Peyer's patch (tissue), 4 donors: Measurements from ENCODE around the gene CLEC16A. TPM values are rescaled to one million over a fixed set of nuclear protein-coding genes. Genes with fewer than 3 reads are reported as not detected.

Experiments
- DNase-seq, 3 donors: peaks; one replicate each; pipeline ENCODE4 v3.0.0-alpha.2; 2017 to 2019
- H3K27ac ChIP-seq, 4 donors: fragments of 200-600 bp; sonication (generic); one replicate each; pipeline ENCODE4 v1.5.1; 2016 to 2019
- H3K27me3 ChIP-seq, 2 donors: fragments of 200-600 bp; sonication (generic); one replicate each; pipeline ENCODE4 v1.5.1; 2019
- H3K36me3 ChIP-seq, 3 donors: fragments of 200-600 bp; sonication (generic); one replicate each; pipeline ENCODE4 v1.5.1; 2016 to 2019
- H3K4me1 ChIP-seq, 4 donors: fragments of 200-600 bp; sonication (generic); one replicate each; pipeline ENCODE4 v1.5.1; 2016 to 2019
- H3K4me3 ChIP-seq, 4 donors: fragments of 200-600 bp; sonication (generic); 1 replicate in 3 of 4; 2 replicates in 1 of 4; pipeline ENCODE4 v1.5.1; 2016 to 2019; ENCODE audit warnings: mild to moderate bottlenecking in 1 of 4
- H3K9me3 ChIP-seq, 4 donors: fragments of 200-600 bp; sonication (generic); one replicate each; pipeline ENCODE4 v1.5.1; 2016 to 2019; ENCODE audit warnings: mild to moderate bottlenecking in 1 of 4
- CTCF ChIP-seq, 6 experiments: fragments of 450-650 bp in 4 of 6; fragments of 200-600 bp in 2 of 6; sonication (generic) in 1 of 6; IDR thresholded peaks; one replicate each; pipeline ENCODE4 v1.5.1; 2017 to 2019; ENCODE audit warnings: antibody characterized with exemption in 6 of 6, mild to moderate bottlenecking in 3 of 6, moderate library complexity in 1 of 6
- POLR2A ChIP-seq, 2 donors: fragments of 450-650 bp; IDR thresholded peaks; one replicate each; pipeline ENCODE4 v1.5.1; 2017; ENCODE audit warnings: antibody characterized with exemption in 2 of 2, mild to moderate bottlenecking in 2 of 2, moderate library complexity in 2 of 2
- total RNA-seq, 4 donors: library from RNA; depleted of rRNA; stranded (reverse); fragments of >200 nt; gene quantifications; one replicate each; pipeline ENCODE4 v1.1.0, GENCODE V29; 2016

The CLEC16A gene
- total RNA-seq, 4 donors from 2014 or later, result 37.8 to 139 (median 64.3) TPM

GRCh38 chr16:11033629-11034420 is 89.5 kb downstream of the CLEC16A start:
- Histone ChIP-seq H3K4me1 (no peaks in the 10 kb centered on the region), H3K4me3 (no peak overlapping the region), H3K9me3 (no peaks in the 10 kb centered on the region), H3K27ac (peak overlapping the region; percentile 21 to 55 (median 47)), H3K27me3 (no peaks in the 10 kb centered on the region), H3K36me3 (peaks cover 0 to 41% (median 0%) of the 10 kb centered on the region in 3 donors)
- no peak for DNase-seq
- no peak for TF ChIP-seq POLR2A (IDR thresholded peaks at IDR 0.05)

- peak overlapping the region in 3 of 4 donors; percentile 27 to 55 (median 49) for H3K27ac ChIP-seq
- peaks cover 0 to 35% (median 0%) of the 10 kb centered on the region in 3 donors for H3K36me3 ChIP-seq
- no peak for TF ChIP-seq CTCF (IDR thresholded peaks at IDR 0.05)
- TF ChIP-seq POLR2A (IDR thresholded peaks at IDR 0.05), result no peak
- H3K9me3 ChIP-seq, result no peaks in the 10 kb centered on the region
- H3K4me1 ChIP-seq, result no peaks in the 10 kb centered on the region
- no peak overlapping the region for H3K4me3 ChIP-seq
- DNase-seq, result no peak
- no peaks in the 10 kb centered on the region for H3K27me3 ChIP-seq
These were observed 90.1 kb downstream of the CLEC16A start for GRCh38 chr16:11034481-11034931.

- no peak for DNase-seq
- no peaks in the 10 kb centered on the region for H3K27me3 ChIP-seq
- H3K4me3 ChIP-seq, result no peak overlapping the region
- H3K4me1 ChIP-seq, result no peaks in the 10 kb centered on the region
- H3K9me3 ChIP-seq, result no peaks in the 10 kb centered on the region
- H3K36me3 ChIP-seq, result peaks cover 0 to 40% (median 0%) of the 10 kb centered on the region in 3 donors
- H3K27ac ChIP-seq, result no peak overlapping the region
- no peak for TF ChIP-seq POLR2A (IDR thresholded peaks at IDR 0.05)
- no peak for TF ChIP-seq CTCF (IDR thresholded peaks at IDR 0.05)
These were observed 90.7 kb downstream of the CLEC16A start for GRCh38 chr16:11035096-11035495.

GRCh38 chr16:11036040-11036439 is 91.7 kb downstream of the CLEC16A start:
- DNase-seq, result no peak
- peaks cover 0 to 42% (median 0%) of the 10 kb centered on the region in 3 donors for H3K36me3 ChIP-seq
- H3K4me3 ChIP-seq, result no peak overlapping the region
- no peak for TF ChIP-seq CTCF (IDR thresholded peaks at IDR 0.05)
- no peak for TF ChIP-seq POLR2A (IDR thresholded peaks at IDR 0.05)
- H3K27me3 ChIP-seq, result no peaks in the 10 kb centered on the region
- no peaks in the 10 kb centered on the region for H3K4me1 ChIP-seq
- H3K9me3 ChIP-seq, result no peaks in the 10 kb centered on the region
- no peak overlapping the region for H3K27ac ChIP-seq

GRCh38 chr16:11036868-11037410 is 92.6 kb downstream of the CLEC16A start:
- TF ChIP-seq POLR2A (IDR thresholded peaks at IDR 0.05), result no peak
- peaks cover 0 to 38% (median 0%) of the 10 kb centered on the region in 3 donors for H3K36me3 ChIP-seq
- H3K4me1 ChIP-seq, result no peaks in the 10 kb centered on the region
- DNase-seq, result no peak
- no peak overlapping the region for H3K27ac ChIP-seq
- no peaks in the 10 kb centered on the region for H3K9me3 ChIP-seq
- no peak overlapping the region for H3K4me3 ChIP-seq
- no peaks in the 10 kb centered on the region for H3K27me3 ChIP-seq

GRCh38 chr16:11038305-11038704 is 93.9 kb downstream of the CLEC16A start:
- no peak for DNase-seq
- H3K4me3 ChIP-seq, result no peak overlapping the region
- H3K4me1 ChIP-seq, result no peaks in the 10 kb centered on the region
- H3K27me3 ChIP-seq, result no peaks in the 10 kb centered on the region
- H3K9me3 ChIP-seq, result no peaks in the 10 kb centered on the region
- H3K36me3 ChIP-seq, result peaks cover 0 to 50% (median 0%) of the 10 kb centered on the region in 3 donors
- TF ChIP-seq POLR2A (IDR thresholded peaks at IDR 0.05) (no peak), CTCF (IDR thresholded peaks at IDR 0.05) (no peak)
- H3K27ac ChIP-seq, result no peak overlapping the region
